ENCODE results near the gene AJM1.

DNA sequence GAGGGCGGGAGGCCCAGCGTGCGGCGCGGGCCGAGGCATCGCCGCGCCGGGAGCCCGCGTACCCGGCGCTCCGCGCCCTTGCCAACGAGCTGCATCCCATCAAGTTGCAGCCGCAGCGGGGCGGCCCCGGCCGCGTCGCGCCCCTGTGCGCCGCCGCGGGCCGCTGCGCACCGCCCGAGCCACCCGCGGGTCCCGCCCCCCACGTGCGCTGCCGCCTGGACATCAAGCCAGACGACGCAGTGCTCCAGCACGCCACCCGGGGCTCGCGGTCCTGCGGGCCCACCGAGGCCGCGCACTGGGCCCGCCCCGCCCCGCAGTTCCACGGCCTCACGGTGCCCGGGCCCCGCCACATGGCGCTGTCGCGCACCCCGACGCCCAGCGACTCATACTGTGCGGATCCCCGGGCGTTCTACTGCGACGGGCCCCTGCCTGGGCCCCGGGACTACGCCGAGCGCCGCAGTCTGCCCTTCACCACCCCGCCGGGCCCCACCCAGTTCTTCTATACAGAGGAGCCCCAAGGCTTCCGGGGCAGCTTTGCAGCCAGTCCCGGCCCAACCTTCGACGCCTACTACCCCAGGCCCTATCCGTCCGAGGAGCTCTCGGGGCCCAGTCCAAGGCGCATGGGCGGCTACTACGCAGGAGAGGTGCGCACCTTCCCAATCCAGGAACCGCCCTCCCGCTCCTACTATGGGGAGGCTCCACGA, 2.6 kb downstream of the AJM1 start:
- TF ChIP-seq, protein P1, sequence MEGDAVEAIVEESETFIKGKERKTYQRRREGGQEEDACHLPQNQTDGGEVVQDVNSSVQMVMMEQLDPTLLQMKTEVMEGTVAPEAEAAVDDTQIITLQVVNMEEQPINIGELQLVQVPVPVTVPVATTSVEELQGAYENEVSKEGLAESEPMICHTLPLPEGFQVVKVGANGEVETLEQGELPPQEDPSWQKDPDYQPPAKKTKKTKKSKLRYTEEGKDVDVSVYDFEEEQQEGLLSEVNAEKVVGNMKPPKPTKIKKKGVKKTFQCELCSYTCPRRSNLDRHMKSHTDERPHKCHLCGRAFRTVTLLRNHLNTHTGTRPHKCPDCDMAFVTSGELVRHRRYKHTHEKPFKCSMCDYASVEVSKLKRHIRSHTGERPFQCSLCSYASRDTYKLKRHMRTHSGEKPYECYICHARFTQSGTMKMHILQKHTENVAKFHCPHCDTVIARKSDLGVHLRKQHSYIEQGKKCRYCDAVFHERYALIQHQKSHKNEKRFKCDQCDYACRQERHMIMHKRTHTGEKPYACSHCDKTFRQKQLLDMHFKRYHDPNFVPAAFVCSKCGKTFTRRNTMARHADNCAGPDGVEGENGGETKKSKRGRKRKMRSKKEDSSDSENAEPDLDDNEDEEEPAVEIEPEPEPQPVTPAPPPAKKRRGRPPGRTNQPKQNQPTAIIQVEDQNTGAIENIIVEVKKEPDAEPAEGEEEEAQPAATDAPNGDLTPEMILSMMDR (IDR thresholded peaks at IDR 0.05): no peak
- TF ChIP-seq POLR2A (IDR thresholded peaks at IDR 0.05): no peak
- no peak for TF ChIP-seq POLR2AphosphoS5 (IDR thresholded peaks at IDR 0.05)

All from suprapubic skin (tissue), 4 donors.